SK-N-MC (cell line): ENCODE results near the gene CLCN4.

Experiments
- DNase-seq: peaks from one replicate; pipeline ENCODE4 v3.0.0-alpha.2; 2011; ENCODE audit warnings: low read depth, low spot score
- H3K27ac ChIP-seq: fragments of 200-600 bp; sonication (generic); 2 replicates; pipeline ENCODE4 v1.5.1; 2016; ENCODE audit warnings: mixed run types
- H3K36me3 ChIP-seq: fragments of 200-600 bp; sonication (generic); 2 replicates; pipeline ENCODE4 v1.6.1; 2017; ENCODE audit warnings: antibody characterized with exemption, low read length, mixed read lengths; ENCODE audit not compliant: insufficient read depth
- H3K4me3 ChIP-seq: fragments of 200-600 bp; sonication (generic); 2 replicates; pipeline ENCODE4 v1.5.1; 2016
- H3K9ac ChIP-seq: fragments of 200-600 bp; sonication (generic); 2 replicates; pipeline ENCODE4 v1.8.0; 2017; ENCODE audit warnings: mixed run types, mixed read lengths; ENCODE audit not compliant: insufficient read length
- H3K9me3 ChIP-seq: fragments of 200-600 bp; sonication (generic); 2 replicates; pipeline ENCODE4 v1.6.1; 2017; ENCODE audit warnings: low read depth, mild to moderate bottlenecking, antibody characterized with exemption, low read length, moderate library complexity, mixed read lengths
- EZH2 ChIP-seq: fragments of 200-600 bp; sonication (generic); IDR thresholded peaks from one replicate; pipeline ENCODE4 v1.6.1; 2017; ENCODE audit warnings: antibody characterized with exemption
- FOXP2 ChIP-seq: optimal IDR thresholded peaks from 2 replicates; pipeline ENCODE3; 2011; ENCODE audit warnings: mild to moderate bottlenecking, moderate library complexity; ENCODE audit not compliant: insufficient read depth; ENCODE audit errors: extremely low read length, control extremely low read depth
- POLR2AphosphoS5 ChIP-seq: IDR thresholded peaks from 2 replicates; pipeline ENCODE4 v1.6.1; 2012; ENCODE audit warnings: mild to moderate bottlenecking, low read depth, low read length, borderline replicate concordance

The CLCN4 gene

GRCh38 chrX:10244915-10245622 is 88.3 kb downstream of the CLCN4 start:
- no peak overlapping the region for H3K4me3 ChIP-seq
- no peak for DNase-seq
- no peaks in the 10 kb centered on the region for H3K36me3 ChIP-seq
- H3K9me3 ChIP-seq, result no peaks in the 10 kb centered on the region
- TF ChIP-seq POLR2AphosphoS5 (no peak), EZH2 (no peak), FOXP2 (no peak)
- H3K9ac ChIP-seq, result no peak overlapping the region
- H3K27ac ChIP-seq, result no peak overlapping the region

- no peak for DNase-seq
- Histone ChIP-seq H3K4me3 (no peak overlapping the region), H3K9ac (no peak overlapping the region), H3K27ac (no peak overlapping the region), H3K36me3 (no peaks in the 10 kb centered on the region), H3K9me3 (no peaks in the 10 kb centered on the region)
- TF ChIP-seq POLR2AphosphoS5 (no peak), EZH2 (no peak), FOXP2 (no peak)
Observed at GRCh38 chrX:10245886-10246285, 89.1 kb downstream of the CLCN4 start.

- DNase-seq, result no peak
- H3K9me3 ChIP-seq, result no peaks in the 10 kb centered on the region
- H3K9ac ChIP-seq, result no peak overlapping the region
- TF ChIP-seq EZH2, result no peak
- no peak overlapping the region for H3K4me3 ChIP-seq
- no peak overlapping the region for H3K27ac ChIP-seq
- no peaks in the 10 kb centered on the region for H3K36me3 ChIP-seq
Observed at GRCh38 chrX:10246297-10246696, 89.5 kb downstream of the CLCN4 start.

GRCh38 chrX:10246846-10247245 is 90.1 kb downstream of the CLCN4 start:
- H3K9me3 ChIP-seq, result no peaks in the 10 kb centered on the region
- no peak overlapping the region for H3K9ac ChIP-seq
- no peak for TF ChIP-seq FOXP2
- TF ChIP-seq EZH2, result no peak
- no peak for TF ChIP-seq POLR2AphosphoS5
- no peak overlapping the region for H3K4me3 ChIP-seq
- DNase-seq, result no peak
- no peaks in the 10 kb centered on the region for H3K36me3 ChIP-seq
- H3K27ac ChIP-seq, result no peak overlapping the region

- H3K9ac ChIP-seq, result no peak overlapping the region
- no peaks in the 10 kb centered on the region for H3K9me3 ChIP-seq
- no peak overlapping the region for H3K27ac ChIP-seq
- no peaks in the 10 kb centered on the region for H3K36me3 ChIP-seq
- TF ChIP-seq POLR2AphosphoS5 (no peak), FOXP2 (no peak), EZH2 (no peak)
- no peak overlapping the region for H3K4me3 ChIP-seq
- DNase-seq, result no peak
Observed at GRCh38 chrX:10254739-10255138, 98.0 kb downstream of the CLCN4 start.

- TF ChIP-seq EZH2 (no peak), FOXP2 (no peak), POLR2AphosphoS5 (no peak)
- no peaks in the 10 kb centered on the region for H3K9me3 ChIP-seq
- no peak overlapping the region for H3K4me3 ChIP-seq
- DNase-seq, result no peak
- H3K36me3 ChIP-seq, result no peaks in the 10 kb centered on the region
- H3K9ac ChIP-seq, result no peak overlapping the region
- H3K27ac ChIP-seq, result no peak overlapping the region
Observed at GRCh38 chrX:10259716-10260115, 102.9 kb downstream of the CLCN4 start.

- H3K9ac ChIP-seq, result no peak overlapping the region
- no peak overlapping the region for H3K27ac ChIP-seq
Observed at GRCh38 chrX:10265775-10266174, 109.0 kb downstream of the CLCN4 start.

GRCh38 chrX:10278716-10279115 is 121.9 kb downstream of the CLCN4 start:
- Histone ChIP-seq H3K9ac (no peak overlapping the region), H3K36me3 (no peaks in the 10 kb centered on the region), H3K27ac (no peak overlapping the region), H3K9me3 (no peaks in the 10 kb centered on the region), H3K4me3 (no peak overlapping the region)
- TF ChIP-seq FOXP2 (no peak), EZH2 (no peak), POLR2AphosphoS5 (no peak)
- DNase-seq, result no peak

More at GRCh38 chrX:10265775-10266174, 109.0 kb downstream of the CLCN4 start:
- no peak for TF ChIP-seq POLR2AphosphoS5
- TF ChIP-seq FOXP2, result no peak
- TF ChIP-seq EZH2, result no peak
- H3K36me3 ChIP-seq, result no peaks in the 10 kb centered on the region
- no peaks in the 10 kb centered on the region for H3K9me3 ChIP-seq
- no peak overlapping the region for H3K4me3 ChIP-seq
- no peak for DNase-seq

- no peak overlapping the region for H3K9ac ChIP-seq
- no peaks in the 10 kb centered on the region for H3K36me3 ChIP-seq
- DNase-seq, result no peak
- TF ChIP-seq POLR2AphosphoS5, result no peak
- no peak for TF ChIP-seq FOXP2
- no peak for TF ChIP-seq EZH2
- H3K4me3 ChIP-seq, result no peak overlapping the region
- H3K27ac ChIP-seq, result no peak overlapping the region
- no peaks in the 10 kb centered on the region for H3K9me3 ChIP-seq
Observed at GRCh38 chrX:10280071-10280470, 123.3 kb downstream of the CLCN4 start.
